GM12878 (cell line): ENCODE measurements around the gene PAN3. TPM values are rescaled to one million over a fixed set of nuclear protein-coding genes. Genes with fewer than 3 reads are reported as not detected.
A peak's percentile ranks its signal among the peaks of the same experiment; 100 is the strongest.

Source experiments
- ATAC-seq: fragments of 200-7000 bp; cut with Tn5 transposase; 3 replicates; pipeline ENCODE4 v1.9.1; 2020; ENCODE audit warnings: mild to moderate bottlenecking, moderate library complexity
- BruUV-seq: library from RNA; stranded (reverse); fragments of 400-500 nt; replicated peaks from 2 replicates; lab custom pipeline; 2021; lab: Mats Ljungman, UMichigan
- CTCF ChIA-PET: fragments of 300-600 bp; sonication (Branson Sonifier 250); formaldehyde crosslinking; extraction: SDS; loops from one replicate; lab custom pipeline; 2021; ENCODE audit warnings: inconsistent platforms; lab: Yijun Ruan, JAX
- POLR2A ChIA-PET: fragments of 350-600 bp; formaldehyde crosslinking; extraction: SDS; loops from one replicate; lab custom pipeline; 2021; ENCODE audit warnings: inconsistent platforms; lab: Charles Lee
- RAD21 ChIA-PET: fragments of 300-600 bp; sonication (Branson Sonifier 250); formaldehyde crosslinking; loops from one replicate; lab custom pipeline; 2023; ENCODE audit warnings: antibody characterized with exemption; ENCODE audit not compliant: unreplicated experiment; lab: Charles Lee
- SMC1A ChIA-PET: fragments of 300-600 bp; sonication (Branson Sonifier 250); formaldehyde crosslinking; loops from one replicate; lab custom pipeline; 2023; ENCODE audit not compliant: unreplicated experiment, uncharacterized antibody; lab: Charles Lee
- DNase-seq: peaks from one replicate; pipeline ENCODE4 v3.0.0-alpha.2; 2011; ENCODE audit warnings: low read depth, low spot score
- FAIRE-seq: peaks from 3 replicates; lab custom pipeline; 2011; peaks lifted over from hg19 to GRCh38; lab: Jason Lieb, UNC
- H2AFZ ChIP-seq: 2 replicates; pipeline ENCODE4 v1.6.0; 2011; ENCODE audit warnings: low read depth, low read length, control low read depth; ENCODE audit not compliant: control insufficient read depth
- H3K27ac ChIP-seq: 2 replicates; pipeline ENCODE4 v1.5.1; 2011; ENCODE audit warnings: control low read depth; ENCODE audit not compliant: control insufficient read depth, insufficient read depth
- H3K27me3 ChIP-seq, 2 experiments: replicated peaks in 1 of 2; 2 replicates each; pipeline versions ENCODE4 v1.6.0 to v1.6.1; 2011; ENCODE audit warnings: low read length in 1 of 2; ENCODE audit not compliant: control insufficient read depth in 2 of 2, insufficient read depth in 2 of 2
- H3K36me3 ChIP-seq, 2 experiments: 2 replicates each; pipeline ENCODE4 v1.5.1; 2011; ENCODE audit warnings: low read length in 1 of 2; ENCODE audit not compliant: control insufficient read depth in 2 of 2, insufficient read depth in 2 of 2
- H3K4me1 ChIP-seq: 2 replicates; pipeline ENCODE4 v1.6.1; 2011; ENCODE audit warnings: mild to moderate bottlenecking, low read length, moderate library complexity, mixed read lengths; ENCODE audit not compliant: control insufficient read depth, insufficient read depth
- H3K4me2 ChIP-seq: 2 replicates; pipeline ENCODE4 v1.6.0; 2011; ENCODE audit warnings: control low read depth; ENCODE audit not compliant: control insufficient read depth, insufficient read depth
- H3K4me3 ChIP-seq: fragments of 200-600 bp; sonication (generic); 2 replicates; pipeline ENCODE4 v1.5.1; 2016
- H3K79me2 ChIP-seq: 2 replicates; pipeline ENCODE4 v1.6.0; 2011; ENCODE audit warnings: low read length; ENCODE audit not compliant: control insufficient read depth, insufficient read depth
- H3K9ac ChIP-seq: 2 replicates; pipeline ENCODE4 v1.8.0; 2011; ENCODE audit warnings: low read length, control low read depth, mixed read lengths; ENCODE audit not compliant: control insufficient read depth, insufficient read depth
- H3K9me3 ChIP-seq: replicated peaks from 3 replicates; pipeline ENCODE4 v1.5.1; 2011; ENCODE audit warnings: mild to moderate bottlenecking, low read length; ENCODE audit not compliant: control insufficient read depth, insufficient read depth
- H4K20me1 ChIP-seq: 2 replicates; pipeline ENCODE4 v1.6.0; 2011; ENCODE audit not compliant: control insufficient read depth, insufficient read depth
- ATF7 ChIP-seq: fragments of 450-650 bp; IDR thresholded peaks from 2 replicates; pipeline ENCODE4 v1.6.1; 2016; ENCODE audit warnings: low read depth, mild to moderate bottlenecking
- BMI1 ChIP-seq: fragments of 450-650 bp; IDR thresholded peaks from 2 replicates; pipeline ENCODE4 v1.6.1; 2016; ENCODE audit warnings: mild to moderate bottlenecking, moderate library complexity, borderline replicate concordance
- DPF2 ChIP-seq: fragments of 450-650 bp; IDR thresholded peaks from 2 replicates; pipeline ENCODE4 v1.6.1; 2017; ENCODE audit warnings: mild to moderate bottlenecking
- ETV6 ChIP-seq, 2 experiments: fragments of 450-650 bp in 1 of 2; IDR thresholded peaks in 1 of 2; conservative IDR thresholded peaks in 1 of 2; 2 replicates each; pipeline ENCODE4 v1.6.1; 2014; ENCODE audit warnings: antibody characterized with exemption in 1 of 2, borderline replicate concordance in 1 of 2, low read depth in 1 of 2, mild to moderate bottlenecking in 1 of 2, moderate library complexity in 1 of 2
- FOXK2 ChIP-seq: fragments of 450-650 bp; IDR thresholded peaks from 2 replicates; pipeline ENCODE4 v1.6.1; 2017; ENCODE audit warnings: mild to moderate bottlenecking, moderate library complexity
- HSF1 ChIP-seq: fragments of 150-350 bp; IDR thresholded peaks from 2 replicates; pipeline ENCODE4 v1.6.1; 2014; ENCODE audit warnings: mild to moderate bottlenecking, low read depth, low read length
- IRF5 ChIP-seq: fragments of 450-650 bp; IDR thresholded peaks from 2 replicates; pipeline ENCODE4 v1.6.1; 2017; ENCODE audit warnings: borderline replicate concordance
- KDM1A ChIP-seq: fragments of 200-600 bp; sonication (generic); IDR thresholded peaks from 2 replicates; pipeline ENCODE4 v1.6.1; 2016; ENCODE audit warnings: borderline replicate concordance
- MLLT1 ChIP-seq: fragments of 450-650 bp; IDR thresholded peaks from 2 replicates; pipeline ENCODE4 v1.6.1; 2016; ENCODE audit warnings: mild to moderate bottlenecking
- NBN ChIP-seq: fragments of 450-650 bp; IDR thresholded peaks from 2 replicates; pipeline ENCODE4 v1.6.1; 2016
- NFIC ChIP-seq: IDR thresholded peaks from 2 replicates; pipeline ENCODE4 v1.6.1; 2012; ENCODE audit warnings: low read depth, mild to moderate bottlenecking, inconsistent platforms, low read length, moderate library complexity
- PAX8 ChIP-seq: fragments of 450-650 bp; IDR thresholded peaks from 2 replicates; pipeline ENCODE4 v1.6.1; 2017; ENCODE audit warnings: mild to moderate bottlenecking, moderate library complexity
- PKNOX1 ChIP-seq: fragments of 450-650 bp; IDR thresholded peaks from 2 replicates; pipeline ENCODE4 v1.6.1; 2016; ENCODE audit warnings: mild to moderate bottlenecking
- POLR2AphosphoS2 ChIP-seq: IDR thresholded peaks from 2 replicates; pipeline ENCODE4 v1.6.1; 2011; ENCODE audit warnings: low read depth, mild to moderate bottlenecking, low read length, improper control_type of control experiment, moderate library complexity
- POU2F2 ChIP-seq: IDR thresholded peaks from 3 replicates; pipeline ENCODE4 v1.6.1; 2011; ENCODE audit warnings: low read depth, mild to moderate bottlenecking, low read length, borderline replicate concordance
- RAD21 ChIP-seq: IDR thresholded peaks from 2 replicates; pipeline ENCODE4 v1.6.1; 2011; ENCODE audit warnings: mild to moderate bottlenecking, low read depth, low read length, moderate library complexity; ENCODE audit not compliant: insufficient read depth
- RAD51 ChIP-seq: fragments of 450-650 bp; IDR thresholded peaks from 2 replicates; pipeline ENCODE4 v1.6.1; 2016; ENCODE audit warnings: moderate library complexity, mild to moderate bottlenecking, inconsistent platforms
- ZNF24 ChIP-seq: fragments of 450-650 bp; IDR thresholded peaks from 2 replicates; pipeline ENCODE4 v1.6.1; 2017; ENCODE audit warnings: antibody characterized with exemption, mild to moderate bottlenecking
- WGBS: methylation state at CpG from one replicate; pipeline ENCODE4 v1.1.6; 2016; ENCODE audit warnings: low lambda C conversion rate; ENCODE audit not compliant: insufficient replicate concordance, insufficient coverage; ENCODE audit errors: missing lambda C conversion rate; 5-methylcytosine and 5-hydroxymethylcytosine counted together
- in situ Hi-C: fragments of 300-500 bp; cut with MboI; formaldehyde crosslinking; loops from 9 replicates; pipeline ENCODE4 v1.14.3; 2018; ENCODE audit warnings: mixed read lengths
- intact Hi-C: fragments of 100-400 bp; cut with micrococcal nuclease; formaldehyde crosslinking; loops from one replicate; pipeline ENCODE4 v1.14.2; 2022; ENCODE audit not compliant: unreplicated experiment
- polyA plus RNA-seq, 11 experiments: library from polyadenylated mRNA; depleted of rRNA in 4 of 11; unstranded in 6 of 11; stranded (reverse) in 5 of 11; fragments of >200 nt; fragmentation: Nextera tagmentation in 4 of 11; fragmentation: Illumina TruSeq in 1 of 11; extraction: Ambion mirVana in 4 of 11; extraction: Trizol in 1 of 11; gene quantifications; 1 replicate in 1 of 11; 2 replicates in 10 of 11; pipeline versions ENCODE4 v1.2.1 to v1.2.3, GENCODE V29; 2011 to 2016; ENCODE audit warnings: inconsistent platforms in 2 of 11, missing spikeins in 2 of 11, low read depth in 1 of 11
- total RNA-seq, 4 experiments: library from RNA; depleted of rRNA in 3 of 4; stranded (reverse); fragments of >200 nt in 3 of 4; fragmentation: Illumina TruSeq in 1 of 4; extraction: Trizol in 1 of 4; gene quantifications; 2 replicates each; pipeline versions ENCODE4 v1.2.1 to v1.2.3, GENCODE V29; 2013 to 2021

The PAN3 gene
- total and polyA plus RNA-seq, 10 of the 15 experiments (the other 5 are each of a cell fraction or from before 2014, with no cell fraction given) = 13.0 to 33.3 (median 19.9) TPM

- no peak overlapping the region for H3K27ac ChIP-seq
- H3K9ac ChIP-seq = no peak overlapping the region
- no peaks in the 10 kb centered on the region for H3K27me3 ChIP-seq
- DNase-seq = no peak
- H3K9me3 ChIP-seq = no peaks in the 10 kb centered on the region
- intact Hi-C loops = no loop called here
- ChIA-PET POLR2A (no interaction called here), RAD21 (no interaction called here), SMC1A (interaction anchor here (2.5 kb wide), 1 partner anchor 320 kb away, joined by 9 read pairs; no protein-coding TSS in a partner anchor), CTCF (interaction anchor here (1.5 kb wide), 1 partner anchor 481 kb away, joined by 4 read pairs; no protein-coding TSS in a partner anchor)
- 91% methylated on average over 7 of the region's 7 CpGs for WGBS
- H3K4me1 ChIP-seq = no peaks in the 10 kb centered on the region
- no peaks in the 10 kb centered on the region for H4K20me1 ChIP-seq
- H3K36me3 ChIP-seq = no peaks in the 10 kb centered on the region
- H3K4me3 ChIP-seq = no peak overlapping the region
- FAIRE-seq = no peak
- no peak for TF ChIP-seq PAX8
- no peak for TF ChIP-seq KDM1A
- TF ChIP-seq IRF5 = no peak
- no peak for TF ChIP-seq ATF7
- TF ChIP-seq MLLT1 = no peak
- TF ChIP-seq BMI1 = no peak
- no peak for TF ChIP-seq RAD51
- TF ChIP-seq RAD21 = no peak
- no peak for TF ChIP-seq HSF1
- no peak for TF ChIP-seq DPF2
- TF ChIP-seq POLR2AphosphoS2 = no peak
- TF ChIP-seq POU2F2 = no peak
- TF ChIP-seq FOXK2 = no peak
- no peak for TF ChIP-seq ZNF24
- TF ChIP-seq NFIC = no peak
- TF ChIP-seq PKNOX1 = no peak
- no peak for TF ChIP-seq NBN
- no peak for TF ChIP-seq ETV6 (conservative IDR thresholded peaks at IDR 0.05 in 1 of 2, IDR thresholded peaks at IDR 0.05 in 1 of 2; ENCODE audit: borderline replicate concordance in 1 of 2, low read depth in 1 of 2)
- ATAC-seq = peak; percentile 39; the same call in 2 of the 3 replicates
- H2AFZ ChIP-seq = no peak overlapping the region; the same call in 1 of the 2 replicates
- BruUV-seq = no TSS peak
- in situ Hi-C loops = loop anchor here (25.0 kb wide), 1 partner anchor 1045 kb away; no protein-coding TSS in a partner anchor
- no peak overlapping the region for H3K4me2 ChIP-seq
- H3K79me2 ChIP-seq = no peaks in the 10 kb centered on the region
These were observed 178.5 kb downstream of the PAN3 start for GRCh38 chr13:28316836-28317235.
